HTR-8/SVneo (cell line): ENCODE data around the gene SOX8.
"Not testable (repeated sequence)": the region's sequence is repeated elsewhere in the genome, so short reads cannot be mapped to it uniquely, and the experiment has no call there.

ENCODE experiments used
- DNase-seq: peaks from one replicate; pipeline ENCODE4 v3.0.0; 2011; ENCODE audit warnings: low spot score, mixed read lengths; ENCODE audit not compliant: insufficient read length
- FAIRE-seq: peaks from 2 replicates; lab custom pipeline; 2011; peaks lifted over from hg19 to GRCh38; lab: Jason Lieb, UNC

Gene SOX8

GRCh38 chr16:1018447-1019198, 37.1 kb downstream of the SOX8 start:
- DNase-seq (no peak), FAIRE-seq (no peak)

GRCh38 chr16:1019231-1020090, 37.9 kb downstream of the SOX8 start:
- DNase-seq (no peak), FAIRE-seq (no peak)

- DNase-seq (no peak), FAIRE-seq (no peak)
Measured at GRCh38 chr16:1020091-1020399, 38.5 kb downstream of the SOX8 start.

- FAIRE-seq (no peak), DNase-seq (no peak)
Measured at GRCh38 chr16:1020591-1020990, 39.0 kb downstream of the SOX8 start.

- DNase-seq (no peak), FAIRE-seq (no peak)
Measured at GRCh38 chr16:1021553-1022160, 40.1 kb downstream of the SOX8 start.

GRCh38 chr16:1022466-1022865, 40.9 kb downstream of the SOX8 start:
- DNase-seq (no peak), FAIRE-seq (no peak)

- DNase-seq, result no peak
- no peak for FAIRE-seq
Measured at GRCh38 chr16:1024138-1024537, 42.6 kb downstream of the SOX8 start.

GRCh38 chr16:1025183-1025809, 43.7 kb downstream of the SOX8 start:
- DNase-seq, result not testable (repeated sequence)
- peak; percentile 100 for FAIRE-seq

- DNase-seq (no peak), FAIRE-seq (no peak)
Measured at GRCh38 chr16:1026057-1026783, 44.6 kb downstream of the SOX8 start.

- FAIRE-seq (no peak), DNase-seq (no peak)
Measured at GRCh38 chr16:1026784-1027500, 45.4 kb downstream of the SOX8 start.

- FAIRE-seq, result no peak
Measured at GRCh38 chr16:1027501-1027815, 45.9 kb downstream of the SOX8 start.

GRCh38 chr16:1028056-1028455, 46.5 kb downstream of the SOX8 start:
- DNase-seq, result no peak
- no peak for FAIRE-seq

More at GRCh38 chr16:1027501-1027815, 45.9 kb downstream of the SOX8 start:
- no peak for DNase-seq

GRCh38 chr16:1028524-1029258, 47.1 kb downstream of the SOX8 start:
- DNase-seq (no peak), FAIRE-seq (no peak)

- DNase-seq (no peak), FAIRE-seq (no peak)
Measured at GRCh38 chr16:1029259-1029545, 47.6 kb downstream of the SOX8 start.

- DNase-seq (no peak), FAIRE-seq (no peak)
Measured at GRCh38 chr16:1030473-1030901, 48.9 kb downstream of the SOX8 start.

GRCh38 chr16:1031666-1032065, 50.1 kb downstream of the SOX8 start:
- FAIRE-seq (no peak), DNase-seq (no peak)

GRCh38 chr16:1032607-1033006, 51.0 kb downstream of the SOX8 start:
- no peak for FAIRE-seq
- no peak for DNase-seq

- no peak for DNase-seq
- FAIRE-seq, result peak; percentile 95
Measured at GRCh38 chr16:1033128-1033679, 51.6 kb downstream of the SOX8 start.
